Measurements from ENCODE around the gene CITED4.

The CITED4 gene

DNA sequence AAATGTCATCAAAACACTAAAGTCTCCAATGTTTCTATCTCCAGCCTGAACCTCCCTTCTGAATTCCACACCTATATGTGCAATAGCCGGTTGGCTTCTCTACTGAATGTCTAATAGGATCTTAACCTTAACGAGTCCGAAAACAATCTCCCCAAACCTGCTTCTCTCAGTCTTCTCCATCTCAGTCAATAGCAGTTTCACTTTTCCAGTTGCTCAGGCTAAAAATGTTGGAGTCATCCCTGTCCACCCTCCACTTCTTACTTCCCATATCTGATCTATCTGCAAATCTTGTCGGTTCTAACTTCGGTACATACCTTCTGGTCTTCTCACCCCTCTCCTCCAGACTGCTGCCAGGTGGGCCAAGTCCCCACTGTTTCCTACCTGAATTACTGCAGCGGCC, 25.5 kb upstream of the CITED4 start:
- no peak for DNase-seq
- Histone ChIP-seq H3K4me3 (ENCODE audit: insufficient read depth, low read depth, low read length, poor library complexity, severe bottlenecking) (no peak overlapping the region), H3K27me3 (replicated peaks; ENCODE audit: control insufficient read depth, insufficient read depth, low read length, poor library complexity, severe bottlenecking) (peaks cover 11% of the 10 kb centered on the region), H3K27ac (ENCODE audit: insufficient read depth, low read length, poor library complexity, severe bottlenecking) (no peak overlapping the region), H3K9me3 (ENCODE audit: control insufficient read depth, low read length) (no peaks in the 10 kb centered on the region), H3K36me3 (ENCODE audit: control insufficient read depth, insufficient read depth, low read length) (no peaks in the 10 kb centered on the region), H3K4me1 (ENCODE audit: control insufficient read depth, insufficient read depth, low read length, poor library complexity, severe bottlenecking) (peaks cover 5% of the 10 kb centered on the region)

DNA sequence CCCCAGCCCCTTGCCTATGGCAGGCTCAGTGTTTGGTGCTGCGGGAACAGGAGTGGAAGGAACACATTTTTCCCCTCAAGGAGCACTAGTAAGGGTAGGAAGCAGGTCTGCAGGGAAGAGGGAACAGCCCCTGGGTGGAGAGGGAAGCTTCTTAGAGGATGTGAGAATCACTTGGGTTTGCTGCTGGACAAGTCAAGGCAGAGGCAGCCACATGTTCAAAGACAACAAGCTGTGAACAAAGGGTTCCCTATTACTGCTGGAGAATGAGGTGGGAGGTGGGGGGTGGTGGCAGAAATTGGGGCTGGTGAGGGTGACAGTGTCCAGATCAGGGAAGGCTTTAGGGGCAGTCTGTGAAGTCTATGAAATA, 24.8 kb upstream of the CITED4 start:
- peaks cover 11% of the 10 kb centered on the region for H3K27me3 ChIP-seq (replicated peaks; ENCODE audit: control insufficient read depth, insufficient read depth, low read length, poor library complexity, severe bottlenecking)
- no peak overlapping the region for H3K4me3 ChIP-seq (ENCODE audit: insufficient read depth, low read depth, low read length, poor library complexity, severe bottlenecking)
- peaks cover 5% of the 10 kb centered on the region for H3K4me1 ChIP-seq (ENCODE audit: control insufficient read depth, insufficient read depth, low read length, poor library complexity, severe bottlenecking)
- no peak for DNase-seq
- H3K36me3 ChIP-seq (ENCODE audit: control insufficient read depth, insufficient read depth, low read length) = no peaks in the 10 kb centered on the region
- no peak overlapping the region for H3K27ac ChIP-seq (ENCODE audit: insufficient read depth, low read length, poor library complexity, severe bottlenecking)
- H3K9me3 ChIP-seq (ENCODE audit: control insufficient read depth, low read length) = no peaks in the 10 kb centered on the region

DNA sequence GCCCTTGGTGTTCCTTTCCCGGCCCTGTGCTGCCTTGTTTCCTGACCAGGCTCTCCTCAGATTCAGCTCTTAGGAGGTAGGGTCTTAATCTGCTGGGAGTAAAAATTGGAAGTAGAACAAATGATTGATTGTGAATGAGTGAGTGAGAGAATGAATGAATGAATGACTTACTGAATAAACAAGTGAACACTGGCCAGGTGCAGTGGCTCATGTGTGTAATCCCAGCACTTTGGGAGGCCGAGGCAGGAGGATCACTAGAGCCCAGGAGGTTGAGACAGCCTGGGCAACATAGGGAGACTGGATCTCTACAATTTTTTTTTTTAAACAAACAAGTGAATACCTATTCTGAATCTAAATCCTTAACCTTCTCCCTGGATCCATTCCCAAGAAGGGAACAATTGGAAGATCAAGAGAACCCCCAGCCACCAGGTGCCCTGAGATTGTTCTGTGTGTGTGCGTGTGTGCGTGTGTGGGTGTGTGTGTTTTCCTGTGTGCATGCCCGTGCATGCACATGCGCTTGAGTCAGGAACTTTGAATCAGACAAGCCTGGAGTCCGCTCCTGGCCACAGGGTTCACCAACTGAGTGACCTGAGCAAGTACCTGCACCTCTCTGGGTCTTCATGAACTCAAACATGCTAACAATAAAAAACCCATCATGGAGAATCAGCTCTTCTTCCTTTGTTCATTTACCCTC, 24.3 kb upstream of the CITED4 start:
- no peaks in the 10 kb centered on the region for H3K36me3 ChIP-seq (ENCODE audit: control insufficient read depth, insufficient read depth, low read length)
- peaks cover 11% of the 10 kb centered on the region for H3K27me3 ChIP-seq (replicated peaks; ENCODE audit: control insufficient read depth, insufficient read depth, low read length, poor library complexity, severe bottlenecking)
- no peak for DNase-seq
- H3K27ac ChIP-seq (ENCODE audit: insufficient read depth, low read length, poor library complexity, severe bottlenecking) = no peak overlapping the region
- peaks cover 5% of the 10 kb centered on the region for H3K4me1 ChIP-seq (ENCODE audit: control insufficient read depth, insufficient read depth, low read length, poor library complexity, severe bottlenecking)
- no peaks in the 10 kb centered on the region for H3K9me3 ChIP-seq (ENCODE audit: control insufficient read depth, low read length)
- no peak overlapping the region for H3K4me3 ChIP-seq (ENCODE audit: insufficient read depth, low read depth, low read length, poor library complexity, severe bottlenecking)

DNA sequence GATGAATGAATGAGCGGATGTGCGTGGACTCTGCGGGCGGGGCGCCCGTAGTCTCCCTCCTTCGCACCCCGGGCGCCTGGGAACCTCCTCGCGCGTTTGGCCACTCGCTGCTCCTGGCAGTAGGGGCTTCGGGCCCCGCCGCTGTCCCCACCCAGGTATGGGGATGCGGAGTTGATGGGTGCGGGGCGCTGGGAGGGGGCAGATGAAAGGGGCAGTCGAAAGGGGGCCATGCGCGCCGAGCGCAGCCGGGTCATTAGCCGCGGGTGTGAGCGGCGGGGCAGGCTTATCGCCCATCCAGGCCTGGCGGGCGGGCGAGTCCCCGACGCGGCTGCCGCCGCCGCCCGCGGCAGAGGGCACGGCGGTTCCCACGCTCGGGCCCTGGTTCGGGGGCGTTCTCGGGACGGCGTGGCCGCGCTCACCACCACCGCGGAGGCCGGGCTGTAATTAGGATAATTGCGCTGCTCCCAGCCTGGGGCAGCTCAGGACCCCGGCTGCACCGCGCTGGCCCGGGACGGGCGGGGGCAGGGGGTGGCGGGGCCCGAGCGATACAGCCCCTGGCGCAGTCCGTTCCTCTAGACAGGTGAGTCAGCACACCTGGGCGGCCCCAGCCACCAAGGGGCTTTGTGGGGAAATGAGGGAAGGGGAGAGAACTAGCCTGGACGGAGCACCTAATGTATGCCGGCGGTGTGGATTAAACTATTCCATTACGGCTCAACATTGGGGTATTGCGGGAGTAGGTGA, 22.1 kb upstream of the CITED4 start:
- no peaks in the 10 kb centered on the region for H3K36me3 ChIP-seq (ENCODE audit: control insufficient read depth, insufficient read depth, low read length)
- H3K9me3 ChIP-seq (ENCODE audit: control insufficient read depth, low read length) = no peaks in the 10 kb centered on the region
- DNase-seq = no peak
- H3K27me3 ChIP-seq (replicated peaks; ENCODE audit: control insufficient read depth, insufficient read depth, low read length, poor library complexity, severe bottlenecking) = peaks cover 11% of the 10 kb centered on the region
- H3K4me3 ChIP-seq (ENCODE audit: insufficient read depth, low read depth, low read length, poor library complexity, severe bottlenecking) = no peak overlapping the region
- H3K27ac ChIP-seq (ENCODE audit: insufficient read depth, low read length, poor library complexity, severe bottlenecking) = no peak overlapping the region
- peaks cover 5% of the 10 kb centered on the region for H3K4me1 ChIP-seq (ENCODE audit: control insufficient read depth, insufficient read depth, low read length, poor library complexity, severe bottlenecking)

DNA sequence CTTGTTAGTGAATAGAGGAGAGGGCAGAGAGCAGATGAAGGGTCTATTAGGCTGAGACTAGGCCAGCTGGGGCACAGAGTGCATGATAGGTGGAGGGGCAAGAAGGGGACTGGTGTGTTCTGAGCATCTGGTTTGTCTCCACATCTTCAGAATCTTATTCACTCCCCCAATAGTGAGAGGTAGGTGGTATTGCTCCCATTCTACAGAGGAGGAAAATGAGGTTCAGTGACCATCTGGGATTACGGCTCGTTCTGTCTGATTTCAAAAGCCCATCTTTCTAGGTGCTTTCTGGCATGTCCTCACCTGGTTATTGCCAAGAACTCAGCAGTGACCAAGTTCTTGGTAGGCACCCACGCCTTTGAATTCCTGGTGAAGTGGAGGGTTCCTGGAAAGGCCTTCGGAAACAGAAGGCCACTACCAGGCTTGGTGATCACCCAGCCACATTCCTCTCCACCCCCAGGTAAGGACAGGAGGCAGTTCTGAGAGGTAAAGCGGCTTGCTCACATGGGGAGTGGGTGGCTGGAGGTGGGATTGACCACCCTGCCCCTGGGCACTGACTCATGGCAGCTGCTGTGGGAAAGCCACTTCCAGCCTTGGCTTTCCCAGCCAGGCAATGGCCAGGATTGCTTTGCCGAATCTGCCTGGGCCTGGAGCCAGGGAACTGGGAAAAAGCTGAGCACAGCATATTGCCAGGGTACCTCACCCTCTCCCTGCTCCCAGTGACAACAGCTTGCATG, 18.8 kb upstream of the CITED4 start:
- Histone ChIP-seq H3K27ac (ENCODE audit: insufficient read depth, low read length, poor library complexity, severe bottlenecking) (no peak overlapping the region), H3K9me3 (ENCODE audit: control insufficient read depth, low read length) (no peaks in the 10 kb centered on the region), H3K4me3 (ENCODE audit: insufficient read depth, low read depth, low read length, poor library complexity, severe bottlenecking) (no peak overlapping the region), H3K27me3 (replicated peaks; ENCODE audit: control insufficient read depth, insufficient read depth, low read length, poor library complexity, severe bottlenecking) (peaks cover 11% of the 10 kb centered on the region), H3K36me3 (ENCODE audit: control insufficient read depth, insufficient read depth, low read length) (no peaks in the 10 kb centered on the region), H3K4me1 (ENCODE audit: control insufficient read depth, insufficient read depth, low read length, poor library complexity, severe bottlenecking) (peaks cover 9% of the 10 kb centered on the region)
- no peak for DNase-seq

DNA sequence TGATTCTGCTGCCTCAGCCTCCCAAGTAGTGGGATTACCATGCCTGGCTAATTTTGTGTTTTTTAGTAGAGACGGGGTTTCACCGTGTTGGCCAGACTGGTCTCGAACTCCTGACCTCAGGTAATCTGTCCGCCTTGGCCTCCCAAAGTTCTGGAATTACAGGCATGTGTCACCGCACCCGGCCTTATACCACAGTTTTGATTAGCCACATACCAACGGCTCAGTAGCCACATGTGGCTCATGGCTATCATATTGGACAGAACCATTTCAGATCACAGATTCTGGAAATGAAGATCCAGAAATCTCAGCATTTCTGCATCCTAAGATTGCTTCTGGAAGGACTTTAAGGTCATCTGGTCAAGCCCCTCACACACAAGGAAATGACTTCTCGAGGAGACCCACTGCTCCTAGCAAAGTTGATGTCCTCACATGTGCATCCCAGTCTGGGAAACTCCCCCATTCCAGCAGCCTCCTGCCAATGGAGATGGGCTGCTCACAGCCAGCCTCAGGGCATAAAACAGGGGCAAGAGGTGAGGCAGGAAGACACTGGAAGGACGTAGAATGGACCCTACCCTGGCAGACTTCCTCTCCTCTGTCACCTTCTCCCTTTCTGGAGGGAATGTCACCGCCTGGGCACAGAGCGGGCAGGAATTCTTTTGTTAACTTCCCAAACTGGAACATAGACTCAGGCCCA, 17.5 kb upstream of the CITED4 start:
- H3K4me3 ChIP-seq (ENCODE audit: insufficient read depth, low read depth, low read length, poor library complexity, severe bottlenecking) = no peak overlapping the region
- H3K4me1 ChIP-seq (ENCODE audit: control insufficient read depth, insufficient read depth, low read length, poor library complexity, severe bottlenecking) = peaks cover 19% of the 10 kb centered on the region
- no peak overlapping the region for H3K27ac ChIP-seq (ENCODE audit: insufficient read depth, low read length, poor library complexity, severe bottlenecking)
- no peaks in the 10 kb centered on the region for H3K36me3 ChIP-seq (ENCODE audit: control insufficient read depth, insufficient read depth, low read length)
- DNase-seq = no peak
- no peaks in the 10 kb centered on the region for H3K9me3 ChIP-seq (ENCODE audit: control insufficient read depth, low read length)
- peaks cover 9% of the 10 kb centered on the region for H3K27me3 ChIP-seq (replicated peaks; ENCODE audit: control insufficient read depth, insufficient read depth, low read length, poor library complexity, severe bottlenecking)

DNA sequence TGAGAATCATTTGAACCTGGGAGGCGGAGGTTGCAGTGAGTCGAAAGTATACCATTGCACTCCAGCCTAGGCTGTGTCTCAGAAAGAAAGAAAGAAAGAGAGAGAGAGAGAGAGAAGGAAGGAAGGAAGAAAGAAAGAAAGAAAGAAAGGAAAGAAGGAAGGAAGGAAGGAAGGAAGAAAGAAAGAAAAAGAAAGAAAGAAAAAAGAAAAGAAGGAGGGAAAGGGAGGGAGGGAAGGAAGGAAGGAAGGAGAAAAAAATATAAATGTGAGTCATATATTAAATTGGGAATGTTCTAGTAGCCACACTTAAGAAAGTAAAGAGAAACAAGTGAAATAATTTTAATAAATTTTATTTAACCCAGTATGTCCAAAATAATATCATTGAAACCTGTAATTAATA, 16.7 kb upstream of the CITED4 start:
- H3K27ac ChIP-seq (ENCODE audit: insufficient read depth, low read length, poor library complexity, severe bottlenecking) = no peak overlapping the region
- peaks cover 17% of the 10 kb centered on the region for H3K4me1 ChIP-seq (ENCODE audit: control insufficient read depth, insufficient read depth, low read length, poor library complexity, severe bottlenecking)

DNA sequence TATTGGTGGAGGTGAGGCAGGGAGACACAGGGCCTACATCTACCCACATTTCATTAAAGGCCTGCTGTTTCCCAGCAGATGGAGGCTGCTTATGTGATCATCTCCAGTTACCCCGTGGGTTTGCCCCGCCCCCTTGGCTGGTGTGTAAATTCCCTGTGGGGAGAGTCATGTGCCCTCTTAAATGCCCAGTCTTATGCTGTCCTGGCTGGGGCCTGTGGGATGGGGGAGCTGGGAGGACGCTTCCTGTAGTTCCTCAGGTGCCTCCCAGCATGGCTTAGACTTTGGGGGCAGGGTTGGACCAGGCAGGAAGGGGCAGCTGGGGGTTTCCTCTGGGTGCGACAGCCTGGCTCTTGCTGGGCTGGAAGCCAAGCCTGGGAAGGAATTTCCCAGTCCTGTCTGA, 15.5 kb upstream of the CITED4 start:
- Histone ChIP-seq H3K4me1 (ENCODE audit: control insufficient read depth, insufficient read depth, low read length, poor library complexity, severe bottlenecking) (peaks cover 15% of the 10 kb centered on the region), H3K9me3 (ENCODE audit: control insufficient read depth, low read length) (no peaks in the 10 kb centered on the region)
- DNase-seq = no peak

More for the DNA sequence above, 16.7 kb upstream of the CITED4 start:
- H3K36me3 ChIP-seq (ENCODE audit: control insufficient read depth, insufficient read depth, low read length) = no peaks in the 10 kb centered on the region
- no peak for DNase-seq
- H3K27me3 ChIP-seq (replicated peaks; ENCODE audit: control insufficient read depth, insufficient read depth, low read length, poor library complexity, severe bottlenecking) = peaks cover 2% of the 10 kb centered on the region
- H3K9me3 ChIP-seq (ENCODE audit: control insufficient read depth, low read length) = no peaks in the 10 kb centered on the region
- H3K4me3 ChIP-seq (ENCODE audit: insufficient read depth, low read depth, low read length, poor library complexity, severe bottlenecking) = no peak overlapping the region

DNA sequence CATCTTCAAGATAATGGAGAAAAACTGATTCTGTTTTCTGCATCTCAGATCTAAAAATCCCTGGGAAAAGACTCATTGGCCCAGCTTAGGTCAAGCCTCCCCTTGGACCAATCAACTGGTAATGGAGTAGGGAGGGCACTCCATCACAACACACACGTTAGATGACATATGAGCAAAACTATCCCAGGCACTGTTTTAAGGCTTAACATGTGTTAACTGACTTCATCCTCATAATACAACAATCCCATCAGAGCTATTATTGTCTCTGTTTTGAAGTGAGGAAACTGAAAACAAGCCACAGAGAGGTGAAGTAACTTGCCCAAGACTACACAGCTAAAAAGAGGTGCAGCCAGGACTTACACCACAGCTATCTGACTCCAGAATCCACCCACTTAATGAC, 14.7 kb upstream of the CITED4 start:
- Histone ChIP-seq H3K4me1 (ENCODE audit: control insufficient read depth, insufficient read depth, low read length, poor library complexity, severe bottlenecking) (peaks cover 15% of the 10 kb centered on the region), H3K27me3 (replicated peaks; ENCODE audit: control insufficient read depth, insufficient read depth, low read length, poor library complexity, severe bottlenecking) (no peaks in the 10 kb centered on the region), H3K4me3 (ENCODE audit: insufficient read depth, low read depth, low read length, poor library complexity, severe bottlenecking) (no peak overlapping the region), H3K9me3 (ENCODE audit: control insufficient read depth, low read length) (no peaks in the 10 kb centered on the region), H3K27ac (ENCODE audit: insufficient read depth, low read length, poor library complexity, severe bottlenecking) (no peak overlapping the region), H3K36me3 (ENCODE audit: control insufficient read depth, insufficient read depth, low read length) (no peaks in the 10 kb centered on the region)
- DNase-seq = no peak

More for the DNA sequence above, 15.5 kb upstream of the CITED4 start:
- no peak overlapping the region for H3K27ac ChIP-seq (ENCODE audit: insufficient read depth, low read length, poor library complexity, severe bottlenecking)
- no peaks in the 10 kb centered on the region for H3K36me3 ChIP-seq (ENCODE audit: control insufficient read depth, insufficient read depth, low read length)
- H3K4me3 ChIP-seq (ENCODE audit: insufficient read depth, low read depth, low read length, poor library complexity, severe bottlenecking) = no peak overlapping the region
- H3K27me3 ChIP-seq (replicated peaks; ENCODE audit: control insufficient read depth, insufficient read depth, low read length, poor library complexity, severe bottlenecking) = no peaks in the 10 kb centered on the region
